ENCODE measurements around the gene ZSWIM6.

DNA sequence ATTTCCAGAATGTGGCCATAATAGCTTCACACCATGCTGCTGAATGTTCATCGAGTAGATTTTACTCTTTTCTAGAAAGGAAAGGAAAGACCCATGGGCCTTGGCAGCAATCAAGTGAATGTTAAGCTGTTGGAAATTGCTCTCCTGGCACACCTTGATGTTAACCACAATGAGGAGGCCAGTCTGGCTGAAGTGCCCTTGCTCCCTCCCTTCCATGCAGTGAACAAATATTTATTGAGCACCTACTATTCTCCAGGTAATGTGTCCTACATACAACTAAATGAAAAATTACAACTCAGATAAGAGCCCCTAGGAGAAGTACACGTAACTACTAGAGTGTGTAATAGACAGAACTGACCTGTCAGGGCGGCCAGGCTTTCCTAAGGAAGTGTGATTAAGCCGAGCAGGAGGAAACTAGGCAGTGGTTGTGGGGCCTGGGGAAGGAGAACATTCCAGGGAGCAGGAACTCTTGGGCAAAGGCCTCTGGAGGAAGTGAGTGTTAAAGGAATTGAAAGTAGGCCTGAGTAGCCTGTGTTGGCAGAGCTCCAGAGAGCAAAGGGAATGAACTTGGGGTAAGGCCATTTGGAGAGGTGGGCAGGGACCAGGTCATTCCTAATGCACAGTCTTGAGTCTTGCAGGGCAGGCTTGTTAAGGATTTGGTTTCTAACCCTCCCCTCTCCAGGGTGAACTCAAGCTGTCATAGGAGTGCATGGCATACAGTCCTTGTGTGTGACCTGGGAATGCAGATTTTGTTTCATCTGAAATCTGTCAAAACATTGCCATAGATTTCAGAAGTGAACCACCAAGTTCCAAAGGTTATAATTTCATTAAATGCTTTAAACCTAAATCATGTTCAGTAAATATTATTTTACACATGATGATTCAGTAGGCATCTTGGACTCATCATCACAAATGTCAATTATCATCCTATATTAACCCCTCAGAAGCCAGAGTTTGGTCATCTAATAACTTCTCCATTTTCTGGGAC is 9.0 kb upstream of the ZSWIM6 start:
- TF ChIP-seq, protein P1, sequence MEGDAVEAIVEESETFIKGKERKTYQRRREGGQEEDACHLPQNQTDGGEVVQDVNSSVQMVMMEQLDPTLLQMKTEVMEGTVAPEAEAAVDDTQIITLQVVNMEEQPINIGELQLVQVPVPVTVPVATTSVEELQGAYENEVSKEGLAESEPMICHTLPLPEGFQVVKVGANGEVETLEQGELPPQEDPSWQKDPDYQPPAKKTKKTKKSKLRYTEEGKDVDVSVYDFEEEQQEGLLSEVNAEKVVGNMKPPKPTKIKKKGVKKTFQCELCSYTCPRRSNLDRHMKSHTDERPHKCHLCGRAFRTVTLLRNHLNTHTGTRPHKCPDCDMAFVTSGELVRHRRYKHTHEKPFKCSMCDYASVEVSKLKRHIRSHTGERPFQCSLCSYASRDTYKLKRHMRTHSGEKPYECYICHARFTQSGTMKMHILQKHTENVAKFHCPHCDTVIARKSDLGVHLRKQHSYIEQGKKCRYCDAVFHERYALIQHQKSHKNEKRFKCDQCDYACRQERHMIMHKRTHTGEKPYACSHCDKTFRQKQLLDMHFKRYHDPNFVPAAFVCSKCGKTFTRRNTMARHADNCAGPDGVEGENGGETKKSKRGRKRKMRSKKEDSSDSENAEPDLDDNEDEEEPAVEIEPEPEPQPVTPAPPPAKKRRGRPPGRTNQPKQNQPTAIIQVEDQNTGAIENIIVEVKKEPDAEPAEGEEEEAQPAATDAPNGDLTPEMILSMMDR (conservative IDR thresholded peaks at IDR 0.05; ENCODE audit: low read depth, low read length) = no peak
- TF ChIP-seq EZH2 (IDR thresholded peaks at IDR 0.05; ENCODE audit: low read length, unreplicated experiment) = no peak

All from PC-3 (cell line).